ENCODE measurements around the gene UBALD2.

Gene UBALD2

DNA sequence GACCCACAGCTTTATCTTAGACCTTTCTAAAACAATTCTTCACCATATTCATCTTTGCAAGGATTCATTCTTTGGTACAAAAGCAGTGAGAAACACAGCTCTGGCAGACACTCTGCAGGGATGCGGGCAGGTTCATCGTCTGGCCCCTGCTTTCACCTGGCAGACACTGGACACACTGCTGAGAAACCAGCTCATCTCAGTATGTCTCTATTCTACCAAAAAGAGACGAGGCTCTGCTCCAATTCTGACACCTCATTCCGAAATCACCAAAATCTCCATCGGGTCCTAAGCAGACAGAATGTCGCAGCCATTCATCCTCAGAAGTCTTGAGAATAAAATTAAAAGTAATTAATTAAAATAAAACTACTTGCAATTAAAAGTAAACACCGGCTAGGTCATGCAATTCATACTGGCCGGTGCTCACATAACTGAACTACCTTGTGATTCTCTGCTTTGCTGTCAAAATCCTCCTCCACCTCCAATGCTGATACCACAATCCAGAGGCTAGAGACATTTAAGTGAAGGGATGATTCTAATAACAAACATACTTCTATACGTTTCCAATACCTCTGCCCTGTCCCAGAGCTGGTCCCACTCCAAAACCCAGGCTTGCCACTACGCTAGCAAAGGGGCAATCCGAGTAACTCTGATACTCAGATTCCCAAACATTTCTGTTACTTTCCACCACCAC, 26.2 kb upstream of the UBALD2 start:
- TF ChIP-seq, protein P1, sequence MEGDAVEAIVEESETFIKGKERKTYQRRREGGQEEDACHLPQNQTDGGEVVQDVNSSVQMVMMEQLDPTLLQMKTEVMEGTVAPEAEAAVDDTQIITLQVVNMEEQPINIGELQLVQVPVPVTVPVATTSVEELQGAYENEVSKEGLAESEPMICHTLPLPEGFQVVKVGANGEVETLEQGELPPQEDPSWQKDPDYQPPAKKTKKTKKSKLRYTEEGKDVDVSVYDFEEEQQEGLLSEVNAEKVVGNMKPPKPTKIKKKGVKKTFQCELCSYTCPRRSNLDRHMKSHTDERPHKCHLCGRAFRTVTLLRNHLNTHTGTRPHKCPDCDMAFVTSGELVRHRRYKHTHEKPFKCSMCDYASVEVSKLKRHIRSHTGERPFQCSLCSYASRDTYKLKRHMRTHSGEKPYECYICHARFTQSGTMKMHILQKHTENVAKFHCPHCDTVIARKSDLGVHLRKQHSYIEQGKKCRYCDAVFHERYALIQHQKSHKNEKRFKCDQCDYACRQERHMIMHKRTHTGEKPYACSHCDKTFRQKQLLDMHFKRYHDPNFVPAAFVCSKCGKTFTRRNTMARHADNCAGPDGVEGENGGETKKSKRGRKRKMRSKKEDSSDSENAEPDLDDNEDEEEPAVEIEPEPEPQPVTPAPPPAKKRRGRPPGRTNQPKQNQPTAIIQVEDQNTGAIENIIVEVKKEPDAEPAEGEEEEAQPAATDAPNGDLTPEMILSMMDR (IDR thresholded peaks at IDR 0.05; ENCODE audit: insufficient read depth, low read length, poor library complexity, severe bottlenecking): no peak
- Histone ChIP-seq H3K27me3 (replicated peaks; ENCODE audit: control insufficient read depth, insufficient read depth, low read length) (no peaks in the 10 kb centered on the region), H3K36me3 (ENCODE audit: control insufficient read depth, insufficient read depth, low read length) (no peaks in the 10 kb centered on the region), H3K4me3 (replicated peaks; ENCODE audit: low read depth, low read length) (peak overlapping the region; percentile 17)
- DNase-seq (ENCODE audit: extremely low read depth, insufficient read length): no peak

DNA sequence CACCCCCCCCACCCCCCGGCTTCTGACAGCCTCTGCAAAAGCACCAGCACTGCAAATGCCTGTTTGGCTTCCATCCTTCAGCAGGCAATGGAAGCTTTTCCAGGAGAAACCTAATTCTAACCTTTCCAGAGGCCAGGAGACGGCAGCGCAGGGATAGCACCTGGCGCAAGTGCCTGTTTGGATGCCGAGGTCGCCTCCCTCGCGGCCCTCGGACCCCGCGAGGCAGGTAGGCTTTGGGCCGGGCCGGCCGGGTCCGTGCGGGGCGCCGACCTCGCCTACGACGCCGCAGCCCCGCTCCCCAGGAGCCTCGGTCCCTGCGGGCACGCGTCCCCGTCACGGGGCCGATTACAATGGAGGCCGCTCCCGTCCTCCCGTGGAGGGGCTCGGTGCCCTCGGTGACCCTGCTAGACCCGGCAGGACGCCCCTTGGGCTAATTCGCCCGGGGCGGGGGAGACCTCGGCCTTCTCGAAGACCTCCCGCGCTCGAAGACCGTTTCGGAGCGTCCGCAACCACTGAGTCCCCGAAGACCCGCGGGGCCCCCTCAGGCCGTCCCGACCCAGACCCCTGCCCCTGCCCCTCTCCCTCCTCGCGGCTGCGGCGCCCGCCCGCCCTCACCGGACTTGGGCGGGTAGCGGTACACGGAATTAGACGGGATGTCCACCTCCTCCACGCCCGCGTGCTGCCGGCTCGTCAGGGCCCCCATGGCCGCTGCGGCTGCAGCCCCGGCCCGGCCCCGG, 25.4 kb upstream of the UBALD2 start:
- Histone ChIP-seq H3K36me3 (ENCODE audit: control insufficient read depth, insufficient read depth, low read length) (no peaks in the 10 kb centered on the region), H3K4me3 (replicated peaks; ENCODE audit: low read depth, low read length) (peak overlapping the region; percentile 54), H3K27me3 (replicated peaks; ENCODE audit: control insufficient read depth, insufficient read depth, low read length) (no peaks in the 10 kb centered on the region)
- no peak for DNase-seq (ENCODE audit: extremely low read depth, insufficient read length)
- TF ChIP-seq, protein P1 (IDR thresholded peaks at IDR 0.05; ENCODE audit: insufficient read depth, low read length, poor library complexity, severe bottlenecking): no peak

DNA sequence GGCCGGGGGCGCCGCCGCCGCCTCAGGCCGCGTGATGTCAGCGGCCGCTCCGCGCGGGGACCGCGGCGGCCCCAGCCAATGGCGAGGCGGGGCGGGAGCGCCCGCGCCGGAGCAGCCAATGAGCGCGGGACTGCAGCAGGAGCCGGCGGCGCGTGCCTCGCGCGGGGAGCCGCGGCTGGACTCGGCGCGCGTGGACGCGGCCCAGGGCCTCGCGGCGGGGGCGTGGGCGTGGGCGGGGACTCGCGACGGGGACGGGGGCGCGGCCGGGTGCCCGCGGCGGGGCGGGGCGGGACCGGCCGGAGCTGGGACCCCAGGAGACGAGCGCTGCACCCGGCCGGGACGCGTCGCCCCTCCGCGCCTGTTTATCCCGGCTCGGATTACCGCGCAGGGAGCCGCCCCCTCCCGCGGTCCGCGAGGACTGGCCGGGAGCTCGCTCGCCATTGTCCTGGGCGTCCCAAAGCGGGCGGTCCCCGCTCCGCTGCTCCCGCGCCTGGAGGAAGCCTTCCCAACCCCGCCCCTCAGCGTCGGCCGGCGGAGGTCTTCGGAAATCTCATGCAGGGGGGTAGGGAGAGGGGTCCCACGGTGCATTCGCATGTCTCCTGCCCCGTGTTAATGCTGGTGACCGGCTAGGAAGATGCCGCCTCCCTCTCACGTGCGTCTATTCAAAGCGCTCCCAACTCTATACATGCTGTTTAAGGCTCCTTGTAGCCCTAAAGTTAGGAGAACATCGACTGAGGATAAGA, 24.5 kb upstream of the UBALD2 start, which contains the start of gene RNF157:
Gene RNF157 (minus strand): TSS at position 33 of the 743 bp plus-strand sequence. CDS start 253 bp downstream, outside the sequence.
- peak; percentile 77 for DNase-seq (ENCODE audit: extremely low read depth, insufficient read length)
- H3K36me3 ChIP-seq (ENCODE audit: control insufficient read depth, insufficient read depth, low read length): no peaks in the 10 kb centered on the region
- no peaks in the 10 kb centered on the region for H3K27me3 ChIP-seq (replicated peaks; ENCODE audit: control insufficient read depth, insufficient read depth, low read length)
- H3K4me3 ChIP-seq (replicated peaks; ENCODE audit: low read depth, low read length): peak within 1 kb of the TSS; percentile 70
- TF ChIP-seq, protein P1 (IDR thresholded peaks at IDR 0.05; ENCODE audit: insufficient read depth, low read length, poor library complexity, severe bottlenecking): no peak

DNA sequence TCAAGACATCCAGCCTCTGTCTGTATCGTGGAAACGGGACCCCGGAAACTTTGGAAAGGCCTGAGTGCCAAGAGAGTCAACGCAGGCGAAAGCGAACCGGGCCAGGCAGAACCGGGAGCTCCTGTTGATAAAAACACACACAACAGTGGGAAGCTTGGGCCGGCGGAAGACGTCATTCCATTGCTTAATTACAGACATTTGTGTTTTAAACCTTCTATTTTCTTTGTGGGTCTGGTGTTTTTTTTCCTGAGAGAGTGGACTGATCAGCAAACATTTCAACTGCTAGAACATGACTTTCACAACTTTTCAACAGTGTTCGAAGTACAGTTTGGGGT, 24.0 kb upstream of the UBALD2 start:
- no peak for DNase-seq (ENCODE audit: extremely low read depth, insufficient read length)
- TF ChIP-seq, protein P1 (IDR thresholded peaks at IDR 0.05; ENCODE audit: insufficient read depth, low read length, poor library complexity, severe bottlenecking): no peak
- Histone ChIP-seq H3K27me3 (replicated peaks; ENCODE audit: control insufficient read depth, insufficient read depth, low read length) (no peaks in the 10 kb centered on the region), H3K36me3 (ENCODE audit: control insufficient read depth, insufficient read depth, low read length) (no peaks in the 10 kb centered on the region), H3K4me3 (replicated peaks; ENCODE audit: low read depth, low read length) (peak overlapping the region; percentile 70)

DNA sequence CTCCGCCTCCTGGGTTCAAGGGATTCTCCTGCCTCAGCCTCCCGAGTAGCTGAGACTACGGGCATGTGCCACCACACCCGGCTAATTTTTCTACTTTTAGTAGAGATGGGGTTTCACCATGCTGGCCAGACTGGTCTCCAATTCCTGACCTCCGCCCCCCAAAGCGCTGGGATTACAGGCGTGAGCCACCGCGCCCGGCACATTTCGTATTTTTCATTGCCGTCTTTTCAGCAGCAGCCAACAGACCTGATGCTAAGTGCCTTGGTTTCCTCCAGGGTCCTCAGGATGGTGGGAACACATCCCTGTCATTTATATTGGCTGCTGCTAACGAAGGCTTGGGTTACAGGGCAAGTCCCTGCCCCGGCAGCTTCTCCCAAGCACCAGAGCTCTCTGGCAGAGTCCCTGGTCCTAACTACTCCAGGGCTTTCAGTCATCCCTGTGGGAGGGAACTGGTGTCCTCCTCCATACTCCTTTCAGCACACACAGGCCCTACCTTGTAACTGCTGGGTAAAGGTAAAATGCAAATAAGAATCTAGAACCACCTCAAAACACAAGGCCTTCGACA, 23.4 kb upstream of the UBALD2 start:
- TF ChIP-seq, protein P1 (IDR thresholded peaks at IDR 0.05; ENCODE audit: insufficient read depth, low read length, poor library complexity, severe bottlenecking): no peak
- Histone ChIP-seq H3K36me3 (ENCODE audit: control insufficient read depth, insufficient read depth, low read length) (no peaks in the 10 kb centered on the region), H3K4me3 (replicated peaks; ENCODE audit: low read depth, low read length) (no peak overlapping the region), H3K27me3 (replicated peaks; ENCODE audit: control insufficient read depth, insufficient read depth, low read length) (no peaks in the 10 kb centered on the region)
- DNase-seq (ENCODE audit: extremely low read depth, insufficient read length): no peak

All from GM06990 (cell line).